Tibial artery (tissue), 4 donors: ENCODE results near the gene SLC25A33.

Experiments used
- DNase-seq, 2 donors: peaks; one replicate each; pipeline ENCODE4 v3.0.0-alpha.2; 2019
- H3K27ac ChIP-seq, 2 donors: fragments of 200-600 bp; sonication (generic) in 1 of 2; 1 replicate in 1 of 2; 2 replicates in 1 of 2; pipeline ENCODE4 v1.5.1; 2018 to 2019; ENCODE audit warnings: mild to moderate bottlenecking in 1 of 2
- H3K27me3 ChIP-seq, 2 donors: fragments of 200-600 bp; sonication (generic) in 1 of 2; one replicate each; pipeline versions ENCODE4 v1.5.1 to v1.6.0; 2016 to 2019
- H3K36me3 ChIP-seq, 3 donors: fragments of 200-600 bp; sonication (generic) in 2 of 3; one replicate each; pipeline ENCODE4 v1.5.1; 2016 to 2019; ENCODE audit warnings: mild to moderate bottlenecking in 2 of 3
- H3K4me1 ChIP-seq, 4 donors: fragments of 200-600 bp; sonication (generic) in 2 of 4; 1 replicate in 3 of 4; 2 replicates in 1 of 4; pipeline ENCODE4 v1.5.1; 2016 to 2019
- H3K4me3 ChIP-seq, 2 donors: fragments of 200-600 bp; sonication (generic) in 1 of 2; 1 replicate in 1 of 2; 2 replicates in 1 of 2; pipeline ENCODE4 v1.5.1; 2018 to 2019; ENCODE audit warnings: mild to moderate bottlenecking in 2 of 2
- H3K9me3 ChIP-seq, 3 donors: fragments of 200-600 bp; sonication (generic) in 1 of 3; one replicate each; pipeline ENCODE4 v1.5.1; 2016 to 2019
- intact Hi-C: fragments of 100-400 bp; cut with DNase I; formaldehyde crosslinking; loops from one replicate; pipeline ENCODE4 v1.15.0; 2023; ENCODE audit warnings: low total_unique reads
- TF ChIP-seq, protein P1 (sequence below), 2 experiments: fragments of 200-600 bp in 1 of 2; fragments of 450-650 bp in 1 of 2; IDR thresholded peaks; one replicate each; pipeline ENCODE4 v1.5.1; 2017 to 2019; ENCODE audit warnings: antibody characterized with exemption in 2 of 2, mild to moderate bottlenecking in 1 of 2, moderate library complexity in 1 of 2

Gene SLC25A33

DNA sequence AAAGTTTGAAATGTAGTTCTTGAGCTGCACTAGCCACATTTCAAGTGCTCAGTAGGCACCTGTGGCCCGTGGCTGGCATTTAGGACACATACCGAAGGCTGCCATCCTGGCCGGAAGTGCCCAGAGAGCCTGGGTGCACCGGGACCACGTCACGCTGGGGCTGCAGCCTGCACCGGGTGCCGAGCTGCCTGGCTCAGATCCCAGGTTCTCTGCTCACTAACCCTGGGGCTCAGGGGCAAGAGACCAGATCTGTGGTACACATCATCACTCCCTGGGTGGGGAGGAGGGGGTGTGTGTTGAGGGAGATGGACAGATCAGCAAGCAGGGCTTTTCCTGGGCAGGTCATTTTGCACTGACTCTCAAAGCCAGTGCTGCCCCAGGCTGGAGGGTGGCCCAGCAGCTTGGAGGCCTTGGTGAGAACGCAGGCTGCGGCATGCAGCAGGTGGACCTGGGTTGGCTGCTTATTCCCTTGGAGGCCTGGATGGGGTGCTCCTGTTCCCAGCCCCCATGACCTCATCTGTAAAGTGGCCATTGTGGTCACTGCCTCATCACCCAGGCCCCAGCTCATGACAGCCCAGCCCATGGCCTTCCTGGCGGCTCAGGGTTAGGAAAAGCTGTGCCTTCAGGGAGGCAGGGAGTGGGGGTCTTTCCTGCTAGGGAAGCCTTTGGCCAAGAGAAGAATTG is 73.0 kb downstream of the SLC25A33 start:
- intact Hi-C loops, result no loop called here
- Histone ChIP-seq H3K36me3 (peaks cover 8 to 68% (median 44%) of the 10 kb centered on the region in 3 donors), H3K27ac (no peak overlapping the region), H3K4me3 (no peak overlapping the region), H3K4me1 (no peaks in the 10 kb centered on the region), H3K27me3 (peaks cover 0 to 4% of the 10 kb centered on the region in 2 donors), H3K9me3 (no peaks in the 10 kb centered on the region)
- TF ChIP-seq, protein P1, sequence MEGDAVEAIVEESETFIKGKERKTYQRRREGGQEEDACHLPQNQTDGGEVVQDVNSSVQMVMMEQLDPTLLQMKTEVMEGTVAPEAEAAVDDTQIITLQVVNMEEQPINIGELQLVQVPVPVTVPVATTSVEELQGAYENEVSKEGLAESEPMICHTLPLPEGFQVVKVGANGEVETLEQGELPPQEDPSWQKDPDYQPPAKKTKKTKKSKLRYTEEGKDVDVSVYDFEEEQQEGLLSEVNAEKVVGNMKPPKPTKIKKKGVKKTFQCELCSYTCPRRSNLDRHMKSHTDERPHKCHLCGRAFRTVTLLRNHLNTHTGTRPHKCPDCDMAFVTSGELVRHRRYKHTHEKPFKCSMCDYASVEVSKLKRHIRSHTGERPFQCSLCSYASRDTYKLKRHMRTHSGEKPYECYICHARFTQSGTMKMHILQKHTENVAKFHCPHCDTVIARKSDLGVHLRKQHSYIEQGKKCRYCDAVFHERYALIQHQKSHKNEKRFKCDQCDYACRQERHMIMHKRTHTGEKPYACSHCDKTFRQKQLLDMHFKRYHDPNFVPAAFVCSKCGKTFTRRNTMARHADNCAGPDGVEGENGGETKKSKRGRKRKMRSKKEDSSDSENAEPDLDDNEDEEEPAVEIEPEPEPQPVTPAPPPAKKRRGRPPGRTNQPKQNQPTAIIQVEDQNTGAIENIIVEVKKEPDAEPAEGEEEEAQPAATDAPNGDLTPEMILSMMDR (IDR thresholded peaks at IDR 0.05), result no peak
- DNase-seq, result no peak

DNA sequence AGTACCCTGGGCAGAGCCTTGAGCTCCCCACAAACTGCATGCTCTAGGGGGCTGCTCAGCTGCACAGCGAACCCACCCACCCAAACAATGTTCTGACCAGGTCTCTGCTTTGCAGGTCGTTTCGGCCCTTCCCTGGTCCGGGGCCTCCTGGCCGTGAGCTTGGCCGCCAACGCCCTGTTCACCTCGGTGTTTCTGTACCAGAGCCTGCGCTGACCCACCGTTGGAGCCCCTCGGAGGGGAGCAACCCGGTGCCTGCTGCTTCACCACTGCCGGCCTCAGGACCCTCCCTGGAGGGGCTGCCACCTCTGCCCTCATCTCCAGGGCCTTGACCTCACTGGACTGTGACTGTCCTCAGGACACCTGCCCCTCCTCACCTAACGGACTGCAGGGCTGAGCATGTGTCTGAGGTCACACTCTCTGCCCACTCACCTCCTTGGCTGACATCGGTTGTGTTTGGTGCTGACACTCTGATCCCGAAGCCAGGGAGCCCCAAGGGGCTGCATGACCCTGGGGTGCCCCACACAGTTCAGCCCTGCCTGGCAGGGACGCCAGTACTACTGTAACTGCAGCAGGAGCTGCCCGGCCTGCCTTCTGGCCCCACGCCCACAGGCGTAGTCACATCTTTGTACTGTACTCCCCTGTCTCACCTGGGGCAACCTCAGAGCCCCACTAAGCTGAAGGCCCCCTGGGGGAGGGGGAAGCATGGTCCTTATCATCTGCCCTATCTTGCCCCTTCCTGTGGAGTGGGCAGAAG is 73.8 kb downstream of the SLC25A33 start:
- TF ChIP-seq, protein P1 (IDR thresholded peaks at IDR 0.05), result no peak
- H3K9me3 ChIP-seq, result no peaks in the 10 kb centered on the region
- peaks cover 8 to 61% (median 44%) of the 10 kb centered on the region in 3 donors for H3K36me3 ChIP-seq
- H3K27ac ChIP-seq, result no peak overlapping the region
- H3K4me1 ChIP-seq, result no peaks in the 10 kb centered on the region
- intact Hi-C loops, result no loop called here
- no peak for DNase-seq
- peaks cover 0 to 7% of the 10 kb centered on the region in 2 donors for H3K27me3 ChIP-seq
- no peak overlapping the region for H3K4me3 ChIP-seq

DNA sequence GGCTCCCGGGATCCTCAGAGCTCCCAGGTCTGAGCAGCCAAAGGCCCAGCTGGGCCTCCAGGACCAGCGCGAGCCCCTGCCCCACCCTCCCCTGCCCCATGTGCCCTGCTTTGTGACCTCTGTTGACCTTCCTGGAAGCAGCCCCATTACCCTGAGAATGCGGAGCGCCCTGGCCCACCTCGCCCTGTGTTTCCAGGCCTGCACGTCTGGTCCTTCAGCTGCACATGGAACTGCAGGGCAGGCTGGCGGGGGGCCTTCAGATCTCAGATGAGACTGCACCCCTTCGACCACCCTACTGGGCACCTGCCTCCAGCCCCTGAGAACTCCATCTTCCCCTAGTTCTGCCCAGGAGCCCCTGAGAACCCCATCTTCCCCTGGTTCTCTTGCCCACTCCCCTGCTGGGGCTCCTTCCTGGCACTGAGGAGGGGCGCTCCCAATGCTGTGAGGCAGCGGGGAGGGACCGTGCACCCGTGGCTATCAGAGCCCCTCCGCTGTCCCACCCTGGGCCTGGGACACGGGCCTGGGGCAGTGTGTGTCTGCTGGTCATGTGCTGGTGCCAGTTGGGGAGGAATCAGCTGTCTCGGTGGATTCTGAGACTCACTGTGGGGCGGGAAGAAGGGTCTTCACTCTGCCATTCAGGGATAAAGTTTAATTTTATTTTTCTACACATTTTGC is 74.5 kb downstream of the SLC25A33 start:
- intact Hi-C loops, result no loop called here
- no peak overlapping the region for H3K27ac ChIP-seq
- H3K4me3 ChIP-seq, result no peak overlapping the region
- TF ChIP-seq, protein P1 (IDR thresholded peaks at IDR 0.05), result no peak
- H3K9me3 ChIP-seq, result no peaks in the 10 kb centered on the region
- H3K36me3 ChIP-seq, result peaks cover 8 to 54% (median 44%) of the 10 kb centered on the region in 3 donors
- no peaks in the 10 kb centered on the region for H3K4me1 ChIP-seq
- DNase-seq, result no peak
- H3K27me3 ChIP-seq, result peaks cover 0 to 14% of the 10 kb centered on the region in 2 donors

DNA sequence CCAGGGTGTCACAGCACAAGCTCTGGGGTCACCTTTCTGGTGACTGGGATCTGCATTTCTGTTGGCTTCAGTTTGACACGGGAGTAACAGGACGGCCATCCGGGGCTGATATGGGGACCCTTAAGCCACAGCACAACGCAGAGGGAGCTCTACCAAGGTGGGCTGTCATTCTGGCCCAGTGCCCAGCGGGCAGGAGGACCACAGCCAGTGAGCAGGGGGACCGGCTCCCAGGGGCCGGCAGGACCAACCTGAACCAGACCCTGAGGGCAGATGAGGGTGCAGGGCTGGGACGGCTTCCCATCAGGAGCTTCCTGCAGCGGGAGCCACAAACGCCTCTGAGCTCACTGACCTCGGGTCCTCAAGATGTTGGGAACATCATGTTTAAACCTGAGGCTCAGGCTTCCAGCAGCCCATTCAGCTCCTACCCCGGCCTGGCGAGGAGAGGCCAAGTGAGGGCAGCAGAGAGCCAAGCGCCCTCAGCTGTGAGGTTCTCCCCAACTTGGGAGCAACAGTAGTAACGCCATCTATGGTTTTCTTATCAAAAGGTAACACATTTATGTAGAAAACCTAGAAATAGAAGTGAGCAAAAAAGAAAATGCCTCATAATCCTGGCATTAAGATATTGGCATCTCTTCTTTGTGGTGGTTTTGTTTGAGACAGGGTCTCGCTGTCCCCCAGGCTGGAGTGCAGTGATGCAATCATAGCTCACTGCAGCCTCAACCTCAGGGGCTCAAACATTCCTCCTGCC is 76.2 kb downstream of the SLC25A33 start:
- DNase-seq, result peak in 1 of 2 donors; percentile 41

More for the DNA sequence above, 76.2 kb downstream of the SLC25A33 start:
- Histone ChIP-seq H3K9me3 (no peaks in the 10 kb centered on the region), H3K27me3 (peaks cover 0 to 22% of the 10 kb centered on the region in 2 donors), H3K4me1 (no peaks in the 10 kb centered on the region), H3K36me3 (peaks cover 8 to 36% (median 32%) of the 10 kb centered on the region in 3 donors), H3K4me3 (no peak overlapping the region), H3K27ac (no peak overlapping the region)
- intact Hi-C loops, result no loop called here
- TF ChIP-seq, protein P1 (IDR thresholded peaks at IDR 0.05), result peak; percentile 21 to 43
